ENCODE data around the gene PNPLA5. TPM values are rescaled to one million over a fixed set of nuclear protein-coding genes. Genes with fewer than 3 reads are reported as not detected.

Gene PNPLA5
- not detected for total RNA-seq

GRCh38 chr22:43891360-43892182 is at the start of gene PNPLA5:
Gene PNPLA5 (minus strand): TSS chr22:43892013. CDS start chr22:43891880, 133 bp downstream.
- H3K4me1 ChIP-seq = peaks cover 10% of the 10 kb centered on the region
- H3K4me3 ChIP-seq = no peak within 1 kb of the TSS
- peaks cover 14% of the 10 kb centered on the region for H3K27me3 ChIP-seq
- TF ChIP-seq POLR2A (IDR thresholded peaks at IDR 0.05) (no peak), POLR2AphosphoS5 (IDR thresholded peaks at IDR 0.05; ENCODE audit: insufficient read depth in 1 of 2, low read depth in 1 of 2) (no peak), CTCF (IDR thresholded peaks at IDR 0.05) (no peak)
- no peaks in the 10 kb centered on the region for H3K36me3 ChIP-seq
- H3K27ac ChIP-seq = no peak within 1 kb of the TSS
- H3K9me3 ChIP-seq = no peaks in the 10 kb centered on the region
- intact Hi-C loops (cut with DNase I) = no loop called here
- no peak for DNase-seq (ENCODE audit: extremely low spot score in 2 of 2)

DNA sequence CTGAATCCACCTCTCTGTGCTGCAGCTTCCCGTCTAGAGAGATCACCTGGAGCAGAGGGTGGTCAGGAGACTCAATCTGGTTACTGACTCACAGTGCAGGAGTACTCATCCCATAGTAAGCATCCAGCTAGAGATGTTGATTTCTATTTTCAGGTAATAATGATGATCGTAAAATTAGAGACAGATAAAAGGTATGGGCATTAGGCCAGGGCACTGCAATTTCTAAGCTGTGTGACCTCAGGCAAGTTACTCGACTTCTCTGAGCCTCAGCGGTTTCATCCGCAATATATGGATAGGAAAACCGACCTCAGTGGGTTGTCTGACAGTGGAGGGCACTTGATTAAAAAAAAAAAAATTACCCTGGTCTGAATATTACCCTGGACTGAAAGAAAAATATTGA is 49.6 kb upstream of the PNPLA5 start:
- no peaks in the 10 kb centered on the region for H3K9me3 ChIP-seq

GRCh38 chr22:43931771-43932170 is 40.0 kb upstream of the PNPLA5 start:
- Histone ChIP-seq H3K36me3 (no peaks in the 10 kb centered on the region), H3K4me3 (no peak overlapping the region), H3K27ac (no peak overlapping the region), H3K9me3 (no peaks in the 10 kb centered on the region), H3K27me3 (no peaks in the 10 kb centered on the region), H3K4me1 (no peaks in the 10 kb centered on the region)
- DNase-seq (ENCODE audit: extremely low spot score in 2 of 2) = no peak
- intact Hi-C loops (cut with DNase I) = no loop called here
- no peak for TF ChIP-seq CTCF (IDR thresholded peaks at IDR 0.05)
- TF ChIP-seq POLR2AphosphoS5 (IDR thresholded peaks at IDR 0.05; ENCODE audit: insufficient read depth in 1 of 2, low read depth in 1 of 2) = no peak
- TF ChIP-seq POLR2A (IDR thresholded peaks at IDR 0.05) = no peak

More for the DNA sequence above, 49.6 kb upstream of the PNPLA5 start:
- DNase-seq (ENCODE audit: extremely low spot score in 2 of 2) = no peak
- Histone ChIP-seq H3K4me1 (no peaks in the 10 kb centered on the region), H3K27me3 (no peaks in the 10 kb centered on the region), H3K27ac (no peak overlapping the region), H3K36me3 (no peaks in the 10 kb centered on the region), H3K4me3 (no peak overlapping the region)
- no peak for TF ChIP-seq POLR2AphosphoS5 (IDR thresholded peaks at IDR 0.05; ENCODE audit: insufficient read depth in 1 of 2, low read depth in 1 of 2)
- no peak for TF ChIP-seq CTCF (IDR thresholded peaks at IDR 0.05)
- no peak for TF ChIP-seq POLR2A (IDR thresholded peaks at IDR 0.05)
- intact Hi-C loops (cut with DNase I) = no loop called here

DNA sequence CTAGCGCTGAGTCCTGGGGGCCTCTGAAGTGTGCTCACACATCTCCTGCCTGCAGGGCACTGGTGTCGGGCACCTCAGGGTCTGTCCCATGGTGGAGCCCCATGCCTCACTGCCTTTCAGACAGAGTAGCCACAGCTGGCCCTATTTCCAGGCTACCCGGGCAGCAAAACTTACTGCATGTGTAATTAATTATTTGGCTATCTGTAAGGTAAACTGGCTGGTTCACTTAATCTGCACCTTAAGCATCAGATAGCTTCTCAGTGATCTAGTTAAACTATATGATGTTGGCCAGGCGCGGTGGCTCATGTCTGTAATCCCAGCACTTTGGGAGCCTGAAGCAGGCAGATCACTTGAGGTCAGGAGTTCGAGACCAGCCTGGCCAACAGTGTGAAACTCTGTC is 37.1 kb upstream of the PNPLA5 start:
- Histone ChIP-seq H3K4me3 (no peak overlapping the region), H3K9me3 (no peaks in the 10 kb centered on the region), H3K27ac (no peak overlapping the region), H3K4me1 (peaks cover 14% of the 10 kb centered on the region), H3K27me3 (no peaks in the 10 kb centered on the region), H3K36me3 (no peaks in the 10 kb centered on the region)
- TF ChIP-seq CTCF (IDR thresholded peaks at IDR 0.05) = no peak
- no peak for TF ChIP-seq POLR2AphosphoS5 (IDR thresholded peaks at IDR 0.05; ENCODE audit: insufficient read depth in 1 of 2, low read depth in 1 of 2)
- TF ChIP-seq POLR2A (IDR thresholded peaks at IDR 0.05) = no peak
- intact Hi-C loops (cut with DNase I) = no loop called here
- DNase-seq (ENCODE audit: extremely low spot score in 2 of 2) = no peak

DNA sequence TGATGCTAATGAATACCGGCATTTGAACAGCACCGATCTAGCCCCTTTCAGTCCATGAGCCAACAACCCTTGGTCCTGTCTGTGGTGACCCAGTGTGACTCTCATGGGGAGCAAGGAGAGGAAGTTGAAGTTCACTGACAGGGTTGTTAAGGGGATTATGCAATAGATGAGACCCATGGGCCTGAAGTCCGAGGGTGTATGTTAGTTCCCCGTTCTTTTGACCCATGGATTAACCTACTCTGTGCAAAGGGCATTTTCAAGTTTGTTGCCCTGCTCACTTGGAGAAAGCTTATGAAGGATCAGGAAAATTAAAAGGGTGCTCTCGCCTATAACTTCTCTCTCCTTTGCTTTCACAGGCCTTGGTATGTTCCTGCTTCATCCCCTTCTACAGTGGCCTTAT is 36.7 kb upstream of the PNPLA5 start:
- Histone ChIP-seq H3K4me3 (no peak overlapping the region), H3K4me1 (peaks cover 17% of the 10 kb centered on the region), H3K9me3 (no peaks in the 10 kb centered on the region), H3K36me3 (no peaks in the 10 kb centered on the region), H3K27me3 (no peaks in the 10 kb centered on the region), H3K27ac (no peak overlapping the region)
- DNase-seq (ENCODE audit: extremely low spot score in 2 of 2) = no peak
- intact Hi-C loops (cut with DNase I) = no loop called here
- TF ChIP-seq POLR2AphosphoS5 (IDR thresholded peaks at IDR 0.05; ENCODE audit: insufficient read depth in 1 of 2, low read depth in 1 of 2) = no peak
- TF ChIP-seq POLR2A (IDR thresholded peaks at IDR 0.05) = no peak
- no peak for TF ChIP-seq CTCF (IDR thresholded peaks at IDR 0.05)

Measured in vagina (tissue), 2 donors.